ENCODE results near the gene PARD3B. TPM values are rescaled to one million over a fixed set of nuclear protein-coding genes. Genes with fewer than 3 reads are reported as not detected.

PARD3B gene
- total and polyA plus RNA-seq, 12 donors: 0.46 to 12.4 (median 8.3) TPM

DNA sequence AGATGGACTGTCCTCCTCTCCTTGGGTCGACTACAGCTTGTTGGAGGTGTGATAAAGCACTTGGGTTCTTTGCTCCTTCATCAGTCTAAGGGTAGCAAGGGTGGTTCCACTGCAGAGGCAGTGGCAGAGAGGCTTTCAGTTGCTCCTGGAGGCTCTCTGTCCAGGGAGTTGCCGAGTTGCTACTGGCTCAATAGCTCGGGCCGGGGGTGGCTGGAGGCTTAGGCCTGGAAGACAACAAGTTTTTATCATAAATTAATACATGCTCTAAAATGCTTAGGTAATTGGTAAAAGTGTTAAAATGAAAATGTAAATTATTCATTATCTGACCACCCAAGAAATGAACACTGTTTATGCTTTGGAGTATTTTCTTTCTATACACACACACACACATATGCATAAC is 975.0 kb downstream of the PARD3B start:
- 89 to 90% methylated on average over 4 of the region's 4 CpGs for WGBS, 2 donors
- no peak for DNase-seq
- Histone ChIP-seq H3K9me3 (peaks cover 0 to 30% (median 8%) of the 10 kb centered on the region in 11 donors), H3K27me3 (no peaks in the 10 kb centered on the region), H3K27ac (no peak overlapping the region), H3K36me3 (no peaks in the 10 kb centered on the region), H3K4me3 (no peak overlapping the region), H3K4me1 (no peaks in the 10 kb centered on the region)
- TF ChIP-seq, protein P1, sequence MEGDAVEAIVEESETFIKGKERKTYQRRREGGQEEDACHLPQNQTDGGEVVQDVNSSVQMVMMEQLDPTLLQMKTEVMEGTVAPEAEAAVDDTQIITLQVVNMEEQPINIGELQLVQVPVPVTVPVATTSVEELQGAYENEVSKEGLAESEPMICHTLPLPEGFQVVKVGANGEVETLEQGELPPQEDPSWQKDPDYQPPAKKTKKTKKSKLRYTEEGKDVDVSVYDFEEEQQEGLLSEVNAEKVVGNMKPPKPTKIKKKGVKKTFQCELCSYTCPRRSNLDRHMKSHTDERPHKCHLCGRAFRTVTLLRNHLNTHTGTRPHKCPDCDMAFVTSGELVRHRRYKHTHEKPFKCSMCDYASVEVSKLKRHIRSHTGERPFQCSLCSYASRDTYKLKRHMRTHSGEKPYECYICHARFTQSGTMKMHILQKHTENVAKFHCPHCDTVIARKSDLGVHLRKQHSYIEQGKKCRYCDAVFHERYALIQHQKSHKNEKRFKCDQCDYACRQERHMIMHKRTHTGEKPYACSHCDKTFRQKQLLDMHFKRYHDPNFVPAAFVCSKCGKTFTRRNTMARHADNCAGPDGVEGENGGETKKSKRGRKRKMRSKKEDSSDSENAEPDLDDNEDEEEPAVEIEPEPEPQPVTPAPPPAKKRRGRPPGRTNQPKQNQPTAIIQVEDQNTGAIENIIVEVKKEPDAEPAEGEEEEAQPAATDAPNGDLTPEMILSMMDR (IDR thresholded peaks at IDR 0.05): no peak
- ATAC-seq: no peak
- intact Hi-C loops (cut with DNase I): no loop called here

DNA sequence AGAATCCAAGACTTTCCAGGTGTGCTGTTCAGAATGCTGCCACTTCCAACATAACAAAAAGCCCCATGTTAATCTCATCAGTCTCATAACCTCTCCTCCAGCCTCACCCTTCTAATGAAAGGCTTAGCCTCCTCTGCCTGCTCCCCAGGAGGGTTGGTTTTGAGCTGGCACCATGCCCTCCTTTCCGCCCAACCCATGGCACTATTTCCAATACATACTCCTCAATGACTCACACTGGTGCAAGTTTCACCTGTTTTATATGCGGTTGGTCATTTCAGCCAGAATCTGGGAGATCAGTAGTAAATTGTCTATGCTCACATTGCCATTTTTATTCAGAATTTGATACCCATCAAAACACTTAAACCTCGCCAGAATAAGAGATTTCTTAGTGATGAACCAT is 979.4 kb downstream of the PARD3B start:
- H3K36me3 ChIP-seq: no peaks in the 10 kb centered on the region
- H3K9me3 ChIP-seq: no peaks in the 10 kb centered on the region
- no peak for ATAC-seq
- H3K27ac ChIP-seq: no peak overlapping the region
- H3K4me3 ChIP-seq: no peak overlapping the region
- no peaks in the 10 kb centered on the region for H3K4me1 ChIP-seq
- 97 to 98% methylated on average over 3 of the region's 3 CpGs for WGBS, 2 donors
- intact Hi-C loops (cut with DNase I): no loop called here
- H3K27me3 ChIP-seq: no peaks in the 10 kb centered on the region
- no peak for DNase-seq
- TF ChIP-seq, protein P1 (IDR thresholded peaks at IDR 0.05): no peak

DNA sequence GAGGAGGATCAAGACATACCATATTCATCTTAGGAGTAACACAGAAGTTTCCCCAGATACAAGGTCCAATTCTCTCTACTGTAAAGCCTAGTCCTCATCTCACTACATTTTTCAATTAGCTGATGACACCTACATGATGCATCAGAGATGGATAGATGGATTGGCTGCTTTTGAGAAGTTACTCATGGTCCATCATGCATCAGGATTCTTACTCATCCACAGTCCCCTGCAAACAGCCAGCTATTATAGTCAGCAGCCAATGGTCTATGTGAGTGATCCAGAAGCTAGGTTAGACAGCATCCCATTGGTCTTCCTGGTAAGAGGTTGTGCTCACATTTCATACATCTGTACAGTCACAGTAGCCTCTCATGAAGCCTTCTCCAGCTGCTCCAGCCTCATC is 982.5 kb downstream of the PARD3B start:
- TF ChIP-seq, protein P1 (IDR thresholded peaks at IDR 0.05): no peak
- ATAC-seq: no peak
- H3K4me3 ChIP-seq: no peak overlapping the region
- no peak overlapping the region for H3K27ac ChIP-seq
- no peaks in the 10 kb centered on the region for H3K27me3 ChIP-seq
- no peaks in the 10 kb centered on the region for H3K4me1 ChIP-seq
- intact Hi-C loops (cut with DNase I): no loop called here
- H3K36me3 ChIP-seq: no peaks in the 10 kb centered on the region
- DNase-seq: no peak
- H3K9me3 ChIP-seq: no peaks in the 10 kb centered on the region

DNA sequence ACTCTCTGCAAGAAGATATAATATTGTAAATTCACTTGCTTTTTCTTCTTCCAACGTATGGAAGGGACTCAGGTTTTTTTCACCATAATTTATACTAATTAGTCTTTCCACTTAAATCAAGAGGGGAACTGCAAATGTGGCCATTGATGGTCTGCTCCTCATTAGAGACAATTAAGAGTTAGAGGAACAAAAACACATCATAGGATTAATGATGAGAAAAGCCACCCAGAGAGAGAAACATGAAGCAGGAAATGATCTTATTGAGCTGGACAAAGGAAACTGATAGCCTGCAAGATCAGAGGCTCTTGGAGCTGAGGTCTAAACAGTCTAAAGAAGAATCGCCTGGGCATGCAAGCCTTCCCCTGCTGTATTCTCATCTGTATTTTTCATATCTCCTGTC is 985.8 kb downstream of the PARD3B start:
- 82 to 88% methylated on average over 2 of the region's 2 CpGs for WGBS, 2 donors
- H3K27me3 ChIP-seq: no peaks in the 10 kb centered on the region
- no peaks in the 10 kb centered on the region for H3K36me3 ChIP-seq
- H3K27ac ChIP-seq: no peak overlapping the region
- TF ChIP-seq, protein P1 (IDR thresholded peaks at IDR 0.05): no peak
- H3K9me3 ChIP-seq: no peaks in the 10 kb centered on the region
- H3K4me1 ChIP-seq: no peaks in the 10 kb centered on the region
- H3K4me3 ChIP-seq: no peak overlapping the region
- DNase-seq (no peak), ATAC-seq (no peak)
- intact Hi-C loops (cut with DNase I): no loop called here

All from heart right ventricle (tissue), 16 donors.